HG03342 (cell line): ENCODE measurements around the gene ISOC1.

ENCODE experiments used
- ATAC-seq: cut with Tn5 transposase; IDR thresholded peaks from one replicate; pipeline ENCODE4 v1.9.1; 2021; ENCODE audit warnings: mild to moderate bottlenecking, moderate library complexity; ENCODE audit not compliant: unreplicated experiment

The ISOC1 gene

GRCh38 chr5:129094924-129095899 is 663 bp downstream of the ISOC1 start:
- peak; percentile 39 for ATAC-seq

GRCh38 chr5:129096382-129096991 is 1.9 kb downstream of the ISOC1 start:
- no peak for ATAC-seq

- ATAC-seq: no peak
These were observed 3.1 kb downstream of the ISOC1 start for GRCh38 chr5:129097498-129098296.

DNA sequence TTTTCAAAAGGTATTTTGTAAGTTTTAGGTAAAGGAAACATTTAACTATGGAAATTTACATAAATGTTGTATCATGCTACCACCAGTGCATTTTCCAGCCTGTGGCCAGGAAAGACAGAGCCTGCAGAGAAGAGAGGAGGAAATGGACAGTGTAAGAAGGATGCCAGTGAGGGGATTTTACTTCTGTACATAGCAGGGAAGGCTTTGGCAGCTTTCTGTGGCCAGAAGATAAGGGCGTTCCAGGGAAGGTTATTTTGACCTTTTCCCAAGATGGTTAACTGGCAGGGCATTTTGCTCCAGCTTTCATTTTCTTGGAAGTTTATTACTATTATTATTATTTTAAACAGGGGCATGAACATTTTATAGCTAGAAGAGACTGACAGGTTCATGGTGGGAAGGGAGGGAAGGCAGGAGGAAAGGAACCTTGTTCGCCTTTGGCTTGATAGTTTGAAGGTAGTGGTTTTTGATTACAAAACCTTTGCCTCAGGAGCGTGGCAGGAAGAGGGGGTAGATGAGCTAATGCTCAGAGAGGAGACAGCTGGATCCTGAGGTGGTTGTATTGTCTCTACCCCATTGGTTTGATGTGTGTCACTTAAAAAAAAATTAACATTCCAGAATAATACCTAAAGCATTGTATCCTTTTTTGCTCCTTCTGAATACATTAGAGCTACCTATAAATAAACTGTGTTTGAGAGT is 4.1 kb downstream of the ISOC1 start:
- no peak for ATAC-seq

GRCh38 chr5:129099184-129099569 is 4.6 kb downstream of the ISOC1 start:
- no peak for ATAC-seq

GRCh38 chr5:129101794-129102193 is 7.2 kb downstream of the ISOC1 start:
- ATAC-seq: no peak

DNA sequence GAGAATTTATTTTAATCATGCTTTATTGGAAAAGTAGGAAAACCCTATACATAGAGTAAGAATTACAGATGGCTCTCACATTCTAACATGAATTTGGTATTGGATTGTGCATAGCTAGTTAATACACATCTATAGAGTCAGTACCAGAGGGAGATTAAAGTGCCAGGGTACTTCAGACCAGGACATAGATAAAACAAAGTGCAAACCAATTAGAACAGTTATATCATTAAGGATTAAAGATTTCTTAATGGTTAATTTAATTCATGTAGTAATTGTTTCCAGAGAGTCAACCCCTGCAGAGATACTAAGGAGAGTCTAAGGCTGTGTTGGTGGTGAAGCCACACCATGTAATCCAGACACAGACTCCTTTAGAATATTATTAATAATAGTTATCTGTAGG is 8.8 kb downstream of the ISOC1 start:
- ATAC-seq: no peak

DNA sequence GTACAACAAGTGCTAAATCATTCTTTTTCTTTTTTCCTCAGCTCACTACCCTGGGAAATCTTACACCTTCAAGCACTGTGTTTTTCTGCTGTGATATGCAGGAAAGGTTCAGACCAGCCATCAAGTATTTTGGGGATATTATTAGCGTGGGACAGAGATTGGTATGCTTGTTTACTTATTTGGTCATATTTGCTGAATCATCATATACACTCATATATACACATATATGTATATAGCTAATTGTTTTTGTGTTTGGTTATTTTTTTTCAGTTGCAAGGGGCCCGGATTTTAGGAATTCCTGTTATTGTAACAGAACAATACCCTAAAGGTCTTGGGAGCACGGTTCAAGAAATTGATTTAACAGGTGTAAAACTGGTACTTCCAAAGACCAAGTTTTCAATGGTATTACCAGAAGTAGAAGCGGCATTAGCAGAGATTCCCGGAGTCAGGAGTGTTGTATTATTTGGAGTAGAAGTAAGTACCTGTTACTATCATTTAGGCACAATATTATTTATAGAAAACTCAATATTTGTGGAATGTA is 10.4 kb downstream of the ISOC1 start:
- no peak for ATAC-seq

- no peak for ATAC-seq
These were observed 13.1 kb downstream of the ISOC1 start for GRCh38 chr5:129107637-129108036.

- no peak for ATAC-seq
These were observed 16.2 kb downstream of the ISOC1 start for GRCh38 chr5:129110742-129111141.

- no peak for ATAC-seq
These were observed 16.8 kb downstream of the ISOC1 start for GRCh38 chr5:129111351-129111750.

DNA sequence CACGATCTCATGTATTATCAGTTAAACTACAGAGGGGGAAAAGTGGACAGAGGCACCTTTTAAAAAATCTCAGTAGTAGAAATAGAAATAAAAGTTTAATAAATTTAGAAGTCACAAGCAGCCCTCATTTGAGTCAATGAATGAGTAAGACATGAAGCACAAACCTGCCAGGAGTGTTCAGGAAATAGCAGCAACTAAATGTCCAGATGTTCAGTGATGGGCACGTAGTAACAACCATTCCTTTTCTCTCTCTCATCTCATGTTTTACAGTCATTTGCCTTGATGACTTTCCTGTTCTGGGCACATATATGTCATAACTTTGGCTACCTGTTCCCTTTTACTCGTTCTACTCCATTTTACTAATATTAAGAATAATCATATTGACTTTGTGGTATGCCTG is 17.7 kb downstream of the ISOC1 start:
- no peak for ATAC-seq

GRCh38 chr5:129113867-129114266 is 19.3 kb downstream of the ISOC1 start:
- ATAC-seq: no peak

- no peak for ATAC-seq
These were observed 20.1 kb downstream of the ISOC1 start for GRCh38 chr5:129114539-129115193.

GRCh38 chr5:129115680-129116079 is 21.1 kb downstream of the ISOC1 start:
- ATAC-seq: no peak

GRCh38 chr5:129116797-129117196 is 22.2 kb downstream of the ISOC1 start:
- ATAC-seq: no peak

DNA sequence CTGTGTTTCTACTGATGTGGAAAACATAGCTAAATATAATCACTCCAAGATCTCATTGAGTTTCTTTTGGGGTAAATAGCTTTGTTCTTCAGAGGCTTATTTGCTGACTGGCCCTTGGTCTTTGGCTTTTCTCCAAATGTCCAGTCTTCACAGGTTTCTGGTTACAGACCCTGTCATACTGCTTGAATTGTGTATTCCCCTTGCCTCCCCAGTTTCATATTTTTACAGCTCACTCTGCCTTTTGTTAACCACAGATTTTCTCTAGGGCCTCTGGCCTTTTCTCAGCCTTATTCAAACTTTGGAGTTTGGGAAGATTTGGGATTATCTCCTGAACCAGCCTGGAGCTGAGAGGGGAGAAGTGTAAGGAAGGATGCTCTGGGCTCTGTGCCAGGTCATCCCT is 23.9 kb downstream of the ISOC1 start:
- no peak for ATAC-seq

DNA sequence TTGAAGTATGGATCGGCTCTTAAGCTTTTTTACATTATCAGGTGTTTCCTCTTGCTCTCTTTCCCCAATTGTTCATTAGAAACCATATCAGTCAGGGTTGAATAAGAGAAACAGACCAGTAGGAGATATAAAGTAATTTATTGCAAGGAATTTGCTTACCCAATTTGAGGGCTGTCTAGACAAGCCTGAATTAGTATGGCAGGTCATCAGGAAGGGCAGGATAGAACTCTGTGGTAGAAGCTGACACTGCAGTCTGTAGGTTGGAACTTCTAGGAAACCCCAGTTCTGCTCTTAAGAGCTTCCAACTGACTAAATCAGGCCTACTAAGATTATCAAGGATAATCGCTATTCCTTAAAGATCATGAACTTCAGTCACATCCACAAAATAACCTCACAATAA is 24.3 kb downstream of the ISOC1 start:
- ATAC-seq: no peak

DNA sequence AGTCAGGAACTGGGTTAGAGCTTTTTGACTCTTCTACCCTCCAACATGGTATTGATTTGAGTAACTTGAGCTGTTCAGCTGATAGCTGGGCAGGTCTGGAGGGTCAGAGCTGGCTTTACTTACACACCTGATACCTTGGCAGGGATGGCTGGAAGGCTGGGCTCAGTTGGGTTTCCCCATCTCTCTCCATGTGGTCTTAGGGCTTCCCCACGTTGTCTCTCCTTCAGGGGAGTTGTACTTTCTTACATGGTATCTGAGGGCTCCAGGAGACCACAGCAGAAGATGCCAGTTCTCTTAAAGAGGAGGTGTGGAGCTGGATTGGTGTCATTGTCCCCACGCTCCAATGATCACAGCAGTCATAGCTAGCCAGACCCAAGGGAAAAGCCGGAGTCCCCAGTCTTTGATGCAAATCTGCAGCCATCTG is 25.6 kb downstream of the ISOC1 start:
- peak; percentile 76 for ATAC-seq

DNA sequence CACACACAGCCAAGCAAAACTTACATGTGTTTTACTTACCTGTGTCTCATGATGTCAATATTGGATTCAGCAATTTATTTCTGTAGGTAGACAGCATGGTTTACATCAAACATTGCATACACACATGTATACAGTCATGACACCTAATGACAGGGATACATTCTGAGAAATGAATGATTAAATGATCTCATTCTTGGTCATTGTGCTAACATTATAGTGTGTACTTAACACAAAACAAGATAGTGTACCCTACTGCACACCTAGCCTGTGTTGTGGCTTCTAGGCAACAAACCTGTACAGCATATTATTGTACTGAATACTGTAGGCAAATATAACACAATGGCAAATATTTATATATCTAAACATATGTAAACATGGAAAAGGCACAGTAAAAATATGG is 28.0 kb downstream of the ISOC1 start:
- ATAC-seq: no peak
